Suprapubic skin (tissue), 4 donors: ENCODE data around the gene CAPRIN1. TPM values are rescaled to one million over a fixed set of nuclear protein-coding genes. Genes with fewer than 3 reads are reported as not detected.
"Not testable (repeated sequence)": the region's sequence is repeated elsewhere in the genome, so short reads cannot be mapped to it uniquely, and the experiment has no call there.

Experiments
- DNase-seq, 2 donors: peaks; one replicate each; pipeline ENCODE4 v3.0.0-alpha.2; 2019; ENCODE audit warnings: low spot score in 2 of 2
- H3K27ac ChIP-seq: fragments of 200-600 bp; sonication (generic); one replicate; pipeline ENCODE4 v1.5.1; 2019
- H3K27me3 ChIP-seq: fragments of 200-600 bp; sonication (generic); one replicate; pipeline ENCODE4 v1.5.1; 2019
- H3K36me3 ChIP-seq: fragments of 200-600 bp; sonication (generic); one replicate; pipeline ENCODE4 v1.5.1; 2019
- H3K4me1 ChIP-seq: fragments of 200-600 bp; sonication (generic); one replicate; pipeline ENCODE4 v1.5.1; 2019
- H3K4me3 ChIP-seq: fragments of 200-600 bp; sonication (generic); one replicate; pipeline ENCODE4 v1.5.1; 2019; ENCODE audit warnings: mild to moderate bottlenecking
- H3K9me3 ChIP-seq: fragments of 200-600 bp; sonication (generic); one replicate; pipeline ENCODE4 v1.5.1; 2019
- EP300 ChIP-seq: sonication (generic); formaldehyde crosslinking; IDR thresholded peaks from one replicate; pipeline ENCODE4 v1.6.1; 2017; ENCODE audit warnings: antibody characterized with exemption
- POLR2A ChIP-seq, 2 donors: fragments of 450-650 bp; IDR thresholded peaks; one replicate each; pipeline ENCODE4 v1.6.1; 2017; ENCODE audit warnings: antibody characterized with exemption in 2 of 2, mild to moderate bottlenecking in 2 of 2, moderate library complexity in 2 of 2
- POLR2AphosphoS5 ChIP-seq, 3 donors: sonication (generic); formaldehyde crosslinking; IDR thresholded peaks; one replicate each; pipeline ENCODE4 v1.6.1; 2017; ENCODE audit warnings: antibody characterized with exemption in 3 of 3
- WGBS: methylation state at CpG from one replicate; pipeline ENCODE4 v1.1.5; 2018; 5-methylcytosine and 5-hydroxymethylcytosine counted together
- total RNA-seq, 4 donors: library from RNA; depleted of rRNA; stranded (reverse); fragments of >200 nt; gene quantifications; one replicate each; pipeline ENCODE4 v1.1.0, GENCODE V29; 2016
- TF ChIP-seq, protein P1 (sequence below), 2 donors: fragments of 200-600 bp in 1 of 2; fragments of 450-650 bp in 1 of 2; sonication (generic) in 1 of 2; IDR thresholded peaks; one replicate each; pipeline ENCODE4 v1.5.1; 2016 to 2019; ENCODE audit warnings: antibody characterized with exemption in 2 of 2, mild to moderate bottlenecking in 1 of 2, moderate library complexity in 1 of 2

CAPRIN1 gene
- total RNA-seq, 4 donors from 2014 or later = 109 to 137 (median 117) TPM

DNA sequence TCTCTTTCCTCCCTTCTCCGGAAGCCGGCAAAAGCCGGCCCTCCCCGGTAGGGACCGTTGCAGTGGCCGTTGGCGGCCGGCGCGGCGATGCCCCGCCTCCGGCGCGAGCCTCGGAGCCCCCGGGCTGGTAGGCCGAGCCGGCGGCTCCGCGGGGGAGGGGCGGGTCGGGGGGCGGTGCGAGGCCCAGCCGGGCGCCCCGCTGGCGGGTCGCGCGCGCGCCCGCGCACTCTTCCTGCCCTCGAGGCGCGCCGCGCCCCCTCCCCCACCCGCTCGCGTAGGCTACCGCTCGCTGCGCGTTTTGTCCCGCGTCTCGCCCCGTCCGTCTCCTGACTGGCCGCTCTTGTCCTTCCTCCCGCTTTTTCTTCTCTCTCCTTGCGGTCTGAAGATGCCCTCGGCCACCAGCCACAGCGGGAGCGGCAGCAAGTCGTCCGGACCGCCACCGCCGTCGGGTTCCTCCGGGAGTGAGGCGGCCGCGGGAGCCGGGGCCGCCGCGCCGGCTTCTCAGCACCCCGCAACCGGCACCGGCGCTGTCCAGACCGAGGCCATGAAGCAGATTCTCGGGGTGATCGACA, 591 bp downstream of the CAPRIN1 start:
- WGBS = under 1% methylated on average over 34 of the region's 82 CpGs
- no peak for TF ChIP-seq EP300
- TF ChIP-seq, protein P1, sequence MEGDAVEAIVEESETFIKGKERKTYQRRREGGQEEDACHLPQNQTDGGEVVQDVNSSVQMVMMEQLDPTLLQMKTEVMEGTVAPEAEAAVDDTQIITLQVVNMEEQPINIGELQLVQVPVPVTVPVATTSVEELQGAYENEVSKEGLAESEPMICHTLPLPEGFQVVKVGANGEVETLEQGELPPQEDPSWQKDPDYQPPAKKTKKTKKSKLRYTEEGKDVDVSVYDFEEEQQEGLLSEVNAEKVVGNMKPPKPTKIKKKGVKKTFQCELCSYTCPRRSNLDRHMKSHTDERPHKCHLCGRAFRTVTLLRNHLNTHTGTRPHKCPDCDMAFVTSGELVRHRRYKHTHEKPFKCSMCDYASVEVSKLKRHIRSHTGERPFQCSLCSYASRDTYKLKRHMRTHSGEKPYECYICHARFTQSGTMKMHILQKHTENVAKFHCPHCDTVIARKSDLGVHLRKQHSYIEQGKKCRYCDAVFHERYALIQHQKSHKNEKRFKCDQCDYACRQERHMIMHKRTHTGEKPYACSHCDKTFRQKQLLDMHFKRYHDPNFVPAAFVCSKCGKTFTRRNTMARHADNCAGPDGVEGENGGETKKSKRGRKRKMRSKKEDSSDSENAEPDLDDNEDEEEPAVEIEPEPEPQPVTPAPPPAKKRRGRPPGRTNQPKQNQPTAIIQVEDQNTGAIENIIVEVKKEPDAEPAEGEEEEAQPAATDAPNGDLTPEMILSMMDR (IDR thresholded peaks at IDR 0.05) = no peak
- peak in 2 of 3 donors; percentile 44 to 82 for TF ChIP-seq POLR2AphosphoS5 (IDR thresholded peaks at IDR 0.05)
- peak in 1 of 2 donors; percentile 38 for TF ChIP-seq POLR2A (IDR thresholded peaks at IDR 0.05)
- no peaks in the 10 kb centered on the region for H3K27me3 ChIP-seq
- peak; percentile 92 to 93 for DNase-seq
- no peaks in the 10 kb centered on the region for H3K9me3 ChIP-seq
- peak overlapping the region; percentile 76 for H3K4me3 ChIP-seq
- H3K36me3 ChIP-seq = peaks cover 3% of the 10 kb centered on the region
- H3K4me1 ChIP-seq = peaks cover 47% of the 10 kb centered on the region
- H3K27ac ChIP-seq = peak overlapping the region; percentile 98

DNA sequence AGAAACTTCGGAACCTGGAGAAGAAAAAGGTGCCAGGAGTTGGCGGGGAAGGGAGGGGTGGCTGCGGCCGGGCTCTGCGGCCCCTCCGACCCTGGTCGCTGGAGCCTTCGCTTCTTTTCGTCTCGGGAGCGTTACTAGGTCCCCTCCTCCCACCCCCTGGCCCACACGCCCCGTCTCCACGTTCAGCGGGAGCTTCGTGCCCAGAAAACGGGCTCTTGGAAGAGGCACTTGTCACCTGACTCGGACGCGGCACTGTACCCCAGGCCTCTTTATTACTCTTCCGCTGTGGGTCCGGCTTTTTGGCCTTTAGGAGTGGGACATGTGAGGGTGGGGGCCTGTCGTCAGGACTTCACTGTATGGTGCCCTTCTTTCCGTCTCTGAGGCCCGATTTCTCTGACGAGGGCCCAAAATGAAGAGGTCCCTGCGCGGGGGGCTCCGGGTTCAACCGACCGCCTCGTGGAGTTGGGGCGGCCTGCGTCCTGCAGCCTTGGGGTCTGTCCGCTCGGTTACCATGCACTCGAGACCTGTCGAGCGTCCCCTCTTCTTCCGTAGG, 1.2 kb downstream of the CAPRIN1 start:
- TF ChIP-seq POLR2AphosphoS5 (IDR thresholded peaks at IDR 0.05) (no peak), POLR2A (IDR thresholded peaks at IDR 0.05) (no peak), EP300 (no peak)
- TF ChIP-seq, protein P1 (IDR thresholded peaks at IDR 0.05) = no peak
- Histone ChIP-seq H3K27ac (peak overlapping the region; percentile 98), H3K36me3 (peaks cover 3% of the 10 kb centered on the region), H3K4me1 (peaks cover 53% of the 10 kb centered on the region), H3K9me3 (no peaks in the 10 kb centered on the region), H3K27me3 (no peaks in the 10 kb centered on the region), H3K4me3 (peak overlapping the region; percentile 76)
- peak in 1 of 2 donors; percentile 77 for DNase-seq
- WGBS = 0% methylated on average over 19 of the region's 40 CpGs

DNA sequence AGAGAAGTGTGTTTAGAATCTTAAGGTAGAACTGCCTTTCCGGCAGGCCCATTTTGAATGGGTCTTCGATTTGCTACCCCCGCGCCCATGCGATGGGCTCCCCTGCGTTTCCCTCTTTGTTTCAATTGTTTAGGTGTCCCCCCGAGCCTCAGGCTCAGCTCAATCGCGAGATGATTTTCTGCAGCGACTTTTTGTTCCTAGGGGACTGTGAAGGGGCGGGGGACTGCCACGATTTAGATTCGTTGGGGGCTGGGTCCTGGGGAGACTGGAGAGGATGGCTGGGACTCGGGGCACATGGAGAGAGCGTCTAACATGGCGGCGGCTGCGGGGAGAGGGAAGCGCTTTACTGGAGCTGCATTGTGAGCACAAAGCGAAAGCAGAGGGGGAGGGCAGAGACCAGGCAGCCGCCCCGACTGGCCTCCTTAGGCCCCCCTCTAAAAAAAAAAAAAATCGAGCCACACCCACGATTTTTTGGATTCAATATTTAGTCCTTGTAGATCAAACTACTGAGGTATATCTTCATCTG, 1.7 kb downstream of the CAPRIN1 start:
- DNase-seq = peak; percentile 86 to 87
- Histone ChIP-seq H3K27me3 (no peaks in the 10 kb centered on the region), H3K4me1 (peaks cover 58% of the 10 kb centered on the region), H3K27ac (peak overlapping the region; percentile 98), H3K4me3 (peak overlapping the region; percentile 76), H3K9me3 (no peaks in the 10 kb centered on the region), H3K36me3 (peaks cover 3% of the 10 kb centered on the region)
- TF ChIP-seq POLR2AphosphoS5 (IDR thresholded peaks at IDR 0.05) (no peak), POLR2A (IDR thresholded peaks at IDR 0.05) (no peak), EP300 (no peak)
- TF ChIP-seq, protein P1 (IDR thresholded peaks at IDR 0.05) = no peak
- WGBS = 0% methylated on average over 23 of the region's 24 CpGs

DNA sequence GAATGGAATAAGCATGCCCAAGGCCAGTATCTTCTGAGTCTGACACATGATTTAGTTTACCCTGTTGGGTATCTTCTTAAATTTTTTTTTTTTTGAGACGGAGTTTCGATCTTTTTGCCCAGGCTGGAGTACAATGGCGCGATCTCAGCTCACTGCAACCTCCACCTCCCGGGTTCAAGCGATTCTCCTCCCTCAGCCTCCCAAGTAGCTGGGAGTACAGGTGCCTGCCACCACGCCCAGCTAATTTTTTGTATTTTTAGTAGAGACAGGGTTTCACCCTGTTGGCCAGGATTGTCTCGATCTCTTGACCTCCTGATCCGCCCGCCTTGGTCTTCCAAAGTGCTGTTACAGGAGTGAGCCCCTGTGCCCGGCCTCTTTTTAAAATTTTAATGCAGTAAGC, 2.8 kb downstream of the CAPRIN1 start:
- H3K4me3 ChIP-seq = peak overlapping the region; percentile 76
- not testable (repeated sequence) for H3K9me3 ChIP-seq, DNase-seq, H3K36me3 ChIP-seq, H3K27ac ChIP-seq, H3K27me3 ChIP-seq
- H3K4me1 ChIP-seq = peaks cover 67% of the 10 kb centered on the region
- 83% methylated on average over 11 of the region's 11 CpGs for WGBS

DNA sequence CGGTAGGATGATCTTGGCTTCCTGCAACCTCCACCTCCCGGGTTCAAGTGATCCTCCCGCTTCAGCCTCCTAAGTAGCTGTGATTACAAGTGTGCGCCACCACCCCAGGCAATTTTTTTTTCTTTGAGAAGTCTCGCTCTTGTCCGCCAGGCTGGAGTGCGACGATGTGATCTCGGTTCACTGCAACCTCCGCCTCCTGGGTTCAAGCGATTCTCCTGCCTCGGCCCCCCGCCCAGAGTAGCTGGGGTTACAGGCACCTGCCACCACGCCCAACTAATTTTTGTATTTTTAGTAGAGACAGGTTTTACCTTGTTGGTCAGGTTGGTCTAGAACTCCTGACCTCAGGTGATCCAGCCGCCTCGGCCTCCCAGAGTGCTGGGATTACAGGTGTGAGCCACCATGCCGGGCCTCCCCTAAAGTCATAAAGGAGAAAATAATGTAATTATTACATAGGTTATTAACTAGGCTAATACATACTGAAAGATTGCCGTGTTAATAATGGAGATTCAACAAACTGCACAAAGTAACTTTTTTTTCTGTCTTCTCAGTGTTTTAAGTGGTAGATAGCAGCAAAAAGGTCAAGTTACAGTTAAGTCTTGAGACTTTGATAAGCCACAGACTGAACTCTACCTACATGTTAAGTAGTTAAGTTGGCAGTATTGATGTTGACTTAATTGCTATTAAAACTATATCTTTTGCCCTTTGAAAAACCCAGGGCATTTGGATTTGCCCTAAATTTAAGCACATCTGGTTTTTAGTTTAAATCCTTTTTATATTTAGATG, 3.9 kb downstream of the CAPRIN1 start:
- TF ChIP-seq, protein P1 (IDR thresholded peaks at IDR 0.05) = no peak
- TF ChIP-seq POLR2AphosphoS5 (IDR thresholded peaks at IDR 0.05) (no peak), POLR2A (IDR thresholded peaks at IDR 0.05) (no peak), EP300 (no peak)
- Histone ChIP-seq H3K27ac (no peak overlapping the region), H3K9me3 (no peaks in the 10 kb centered on the region), H3K36me3 (peaks cover 9% of the 10 kb centered on the region), H3K4me3 (no peak overlapping the region), H3K4me1 (peaks cover 64% of the 10 kb centered on the region), H3K27me3 (no peaks in the 10 kb centered on the region)
- DNase-seq = no peak
- 93% methylated on average over 18 of the region's 18 CpGs for WGBS
